ENCODE results near the gene COL6A3. TPM values are rescaled to one million over a fixed set of nuclear protein-coding genes. Genes with fewer than 3 reads are reported as not detected.
A peak's percentile ranks its signal among the peaks of the same experiment; 100 is the strongest.

COL6A3 gene
- polyA plus RNA-seq, 2 of the 4 experiments (the other 2 are of a cell fraction): 0.10 to 0.28 TPM

- Histone ChIP-seq H3K9me3 (no peaks in the 10 kb centered on the region), H3K4me2 (no peak overlapping the region), H3K4me1 (0 out of 3 replicates have a peak, but pooled peaks cover 5% of the 10 kb centered on the region), H3K4me3 (no peak overlapping the region), H3K27ac (no peak overlapping the region)
- ChIA-PET POLR2A (no interaction called here), CTCF (interaction anchor here (1.6 kb wide), 1 partner anchor 18 kb away, joined by 3 read pairs; no protein-coding TSS in a partner anchor)
- 71% methylated on average over 3 of the region's 3 CpGs for WGBS (ENCODE audit: missing lambda C conversion rate)
- FAIRE-seq (no peak), ATAC-seq (no peak), DNase-seq (ENCODE audit: low read depth in 1 of 2, low spot score in 1 of 2) (no peak)
- 0 out of 5 replicates have a peak, but pooled peaks of 1 of the 2 experiments have one; percentile 11 for TF ChIP-seq EP300 (IDR thresholded peaks at IDR 0.05)
- TF ChIP-seq, protein P1, sequence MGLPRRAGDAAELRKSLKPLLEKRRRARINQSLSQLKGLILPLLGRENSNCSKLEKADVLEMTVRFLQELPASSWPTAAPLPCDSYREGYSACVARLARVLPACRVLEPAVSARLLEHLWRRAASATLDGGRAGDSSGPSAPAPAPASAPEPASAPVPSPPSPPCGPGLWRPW (IDR thresholded peaks at IDR 0.05): no peak
Observed at GRCh38 chr2:237309011-237309410, 105.0 kb downstream of the COL6A3 start.

GRCh38 chr2:237307474-237307873 lies 106.5 kb downstream of the COL6A3 start:
- Histone ChIP-seq H3K4me1 (0 out of 3 replicates have a peak, but pooled peaks cover 5% of the 10 kb centered on the region), H3K4me3 (no peak overlapping the region), H3K4me2 (no peak overlapping the region), H3K27ac (no peak overlapping the region), H3K9me3 (0 out of 3 replicates have a peak, but pooled peaks cover 5% of the 10 kb centered on the region)
- TF ChIP-seq FOSL2 (IDR thresholded peaks at IDR 0.05): no peak
- TF ChIP-seq FOSL2 (CRISPR knock-in tag; IDR thresholded peaks at IDR 0.05): no peak
- TF ChIP-seq CBX2 (IDR thresholded peaks at IDR 0.05; ENCODE audit: borderline replicate concordance, low read depth): no peak
- ATAC-seq (peak in 1 of 2 experiments; percentile 51; a peak in 3 of 6 replicates), DNase-seq (ENCODE audit: low read depth in 1 of 2, low spot score in 1 of 2) (no peak), FAIRE-seq (no peak)
- ChIA-PET POLR2A (no interaction called here), CTCF (interaction anchor here (1.2 to 2.2 kb wide), 2 partner anchors 103 to 185 kb away, joined by 3 to 9 read pairs; no protein-coding TSS in a partner anchor)
- 93% methylated on average over 7 of the region's 7 CpGs for whole genome bisulfite sequencing (ENCODE audit: missing lambda C conversion rate)

- Histone ChIP-seq H3K4me1 (0 out of 3 replicates have a peak, but pooled peaks cover 5% of the 10 kb centered on the region), H3K27ac (peak overlapping the region in 1 of 2 experiments; percentile 8; a peak in 1 of 6 replicates), H3K4me3 (no peak overlapping the region), H3K9me3 (0 out of 3 replicates have a peak, but pooled peaks cover 5% of the 10 kb centered on the region), H3K4me2 (no peak overlapping the region)
- POLR2A ChIA-PET: no interaction called here
- TF ChIP-seq ZFP36 (IDR thresholded peaks at IDR 0.05; ENCODE audit: borderline replicate concordance, partially characterized antibody) (no peak), POLR2AphosphoS2 (conservative IDR thresholded peaks at IDR 0.05; ENCODE audit: low read length) (no peak), KDM5A (IDR thresholded peaks at IDR 0.05) (no peak), TP53 (CRISPR knock-in tag; IDR thresholded peaks at IDR 0.05) (no peak), MAFK (IDR thresholded peaks at IDR 0.05; ENCODE audit: partially characterized antibody) (no peak), E2F6 (IDR thresholded peaks at IDR 0.05; ENCODE audit: borderline replicate concordance, low read depth) (no peak), JUN (IDR thresholded peaks at IDR 0.05) (no peak), CHD4 (IDR thresholded peaks at IDR 0.05; ENCODE audit: borderline replicate concordance) (no peak), NPAS2 (CRISPR knock-in tag; IDR thresholded peaks at IDR 0.05; ENCODE audit: borderline replicate concordance) (no peak), RARB (CRISPR knock-in tag; IDR thresholded peaks at IDR 0.05) (no peak), NR3C1 (IDR thresholded peaks at IDR 0.05) (no peak), CBX8 (IDR thresholded peaks at IDR 0.05) (no peak)
- TF ChIP-seq, protein P1 (IDR thresholded peaks at IDR 0.05): no peak
- FAIRE-seq (no peak), ATAC-seq (no peak), DNase-seq (ENCODE audit: low read depth in 1 of 2, low spot score in 1 of 2) (no peak)
- 88% methylated on average over 2 of the region's 3 CpGs for WGBS (ENCODE audit: missing lambda C conversion rate)
- CTCF ChIA-PET: interaction anchor here (0.8 to 2.2 kb wide), 3 partner anchors 104 to 184 kb away, joined by 3 to 9 read pairs (median 3); no protein-coding TSS in a partner anchor
Observed at GRCh38 chr2:237306787-237307170, 107.2 kb downstream of the COL6A3 start.

- DNase-seq (ENCODE audit: low read depth in 1 of 2, low spot score in 1 of 2) (no peak), ATAC-seq (no peak), FAIRE-seq (no peak)
- Histone ChIP-seq H3K4me3 (no peak overlapping the region), H3K9me3 (0 out of 3 replicates have a peak, but pooled peaks cover 5% of the 10 kb centered on the region), H3K4me2 (no peak overlapping the region), H3K4me1 (0 out of 3 replicates have a peak, but pooled peaks cover 5% of the 10 kb centered on the region), H3K27ac (peak overlapping the region in 1 of 2 experiments; percentile 8; a peak in 1 of 6 replicates)
- CTCF ChIA-PET: interaction anchor here (0.8 to 2.2 kb wide), 4 partner anchors 104 to 184 kb away, joined by 3 to 9 read pairs (median 3); no protein-coding TSS in a partner anchor
- POLR2A ChIA-PET: no interaction called here
- TF ChIP-seq, protein P2, sequence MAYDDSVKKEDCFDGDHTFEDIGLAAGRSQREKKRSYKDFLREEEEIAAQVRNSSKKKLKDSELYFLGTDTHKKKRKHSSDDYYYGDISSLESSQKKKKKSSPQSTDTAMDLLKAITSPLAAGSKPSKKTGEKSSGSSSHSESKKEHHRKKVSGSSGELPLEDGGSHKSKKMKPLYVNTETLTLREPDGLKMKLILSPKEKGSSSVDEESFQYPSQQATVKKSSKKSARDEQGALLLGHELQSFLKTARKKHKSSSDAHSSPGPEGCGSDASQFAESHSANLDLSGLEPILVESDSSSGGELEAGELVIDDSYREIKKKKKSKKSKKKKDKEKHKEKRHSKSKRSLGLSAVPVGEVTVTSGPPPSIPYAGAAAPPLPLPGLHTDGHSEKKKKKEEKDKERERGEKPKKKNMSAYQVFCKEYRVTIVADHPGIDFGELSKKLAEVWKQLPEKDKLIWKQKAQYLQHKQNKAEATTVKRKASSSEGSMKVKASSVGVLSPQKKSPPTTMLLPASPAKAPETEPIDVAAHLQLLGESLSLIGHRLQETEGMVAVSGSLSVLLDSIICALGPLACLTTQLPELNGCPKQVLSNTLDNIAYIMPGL (CRISPR knock-in tag; IDR thresholded peaks at IDR 0.05; ENCODE audit: borderline replicate concordance): no peak
- no peak for TF ChIP-seq JUNB (IDR thresholded peaks at IDR 0.05)
- TF ChIP-seq RAD21 (conservative IDR thresholded peaks at IDR 0.05 in 1 of 2, IDR thresholded peaks at IDR 0.05 in 1 of 2): no peak
- TF ChIP-seq RFX5 (IDR thresholded peaks at IDR 0.05): no peak
- no peak for TF ChIP-seq SREBF2 (IDR thresholded peaks at IDR 0.05)
- TF ChIP-seq CHD4 (IDR thresholded peaks at IDR 0.05; ENCODE audit: borderline replicate concordance): no peak
- WGBS (ENCODE audit: missing lambda C conversion rate): 53% methylated on average over 7 of the region's 7 CpGs
Observed at GRCh38 chr2:237306083-237306786, 107.7 kb downstream of the COL6A3 start.
